Ovary (tissue), 9 donors: ENCODE data around the gene KBTBD12. TPM values are rescaled to one million over a fixed set of nuclear protein-coding genes. Genes with fewer than 3 reads are reported as not detected.
"Not testable (repeated sequence)": the region's sequence is repeated elsewhere in the genome, so short reads cannot be mapped to it uniquely, and the experiment has no call there.

ENCODE experiments used
- DNase-seq, 5 donors: peaks; one replicate each; pipeline ENCODE4 v3.0.0-alpha.2; 2019 to 2020
- H3K27ac ChIP-seq, 2 donors: fragments of 200-600 bp; one replicate each; pipeline versions ENCODE4 v1.5.1 to v1.8.0; 2019 to 2022
- H3K27me3 ChIP-seq: fragments of 200-600 bp; one replicate; pipeline ENCODE4 v1.8.0; 2022
- H3K36me3 ChIP-seq: fragments of 200-600 bp; sonication (generic); one replicate; pipeline ENCODE4 v1.5.1; 2019
- H3K4me1 ChIP-seq: one replicate; pipeline ENCODE4 v1.8.1; 2013; ENCODE audit warnings: mild to moderate bottlenecking, moderate library complexity; ENCODE audit not compliant: insufficient read depth
- H3K4me3 ChIP-seq: fragments of 200-600 bp; sonication (generic); one replicate; pipeline ENCODE4 v1.5.1; 2017
- H3K9me3 ChIP-seq, 2 donors: fragments of 200-600 bp in 1 of 2; sonication (generic) in 1 of 2; one replicate each; pipeline versions ENCODE4 v1.5.1 to v1.8.1; 2013 to 2019; ENCODE audit warnings: mild to moderate bottlenecking in 1 of 2, moderate library complexity in 1 of 2
- CTCF ChIP-seq, 3 donors: fragments of 450-650 bp in 2 of 3; fragments of 200-600 bp in 1 of 3; IDR thresholded peaks; one replicate each; pipeline versions ENCODE4 v1.5.1 to v1.8.0; 2016 to 2022; ENCODE audit warnings: antibody characterized with exemption in 3 of 3, mild to moderate bottlenecking in 1 of 3
- EP300 ChIP-seq: sonication (generic); formaldehyde crosslinking; IDR thresholded peaks from one replicate; pipeline ENCODE4 v1.6.1; 2017; ENCODE audit warnings: antibody characterized with exemption
- POLR2A ChIP-seq: fragments of 450-650 bp; IDR thresholded peaks from one replicate; pipeline ENCODE4 v1.6.1; 2017; ENCODE audit warnings: antibody characterized with exemption, mild to moderate bottlenecking, moderate library complexity
- WGBS, 3 donors: extraction: QIAGEN DNeasy Blood & Tissue Kit in 1 of 3; methylation state at CpG; one replicate each; pipeline versions ENCODE4 v1.1.5 to v1.1.7; 2013 to 2017; 5-methylcytosine and 5-hydroxymethylcytosine counted together
- intact Hi-C, 4 donors: fragments of 100-400 bp; cut with DNase I; formaldehyde crosslinking; loops; one replicate each; pipeline versions ENCODE4 v1.11.0 to v1.15.1; 2022 to 2023
- polyA plus RNA-seq, 2 donors: library from polyadenylated mRNA; stranded (reverse); fragments of 200-250 nt in 1 of 2; fragments of 350-450 nt in 1 of 2; fragmentation: Illumina TruSeq in 1 of 2; extraction: RNeasy Lipid Tissue Mini Kit (QIAGEN cat#74804) in 1 of 2; gene quantifications; one replicate each; pipeline ENCODE4 v1.2.3, GENCODE V29; 2013 to 2014
- total RNA-seq, 7 donors: library from RNA; depleted of rRNA in 2 of 7; stranded (reverse); fragments of >200 nt in 2 of 7; fragmentation: NEBNext Ultra II Directional in 3 of 7; extraction: Animal tissue kit (Norgen Biotek cat#: 25700) in 3 of 7; gene quantifications; one replicate each; pipeline versions ENCODE4 v1.1.0 to v1.2.4, GENCODE V29; 2016 to 2023
- donor health status: DM: no; HTN: no; CAD: no; lungs with moderate emphysema.
- donor health status: DM: no; HTN: no; CAD: no.
- donor health status: Bipolar disorder and iron deficiency.
- donor health status: DM: yes; HTN: yes; CAD: no.
- donor health status: DM: no; HTN: no; CAD: no.
- donor health status: DM: yes; HTN: yes; CAD: no.

The KBTBD12 gene
- total and polyA plus RNA-seq, 9 donors = 0.12 to 1.1 (median 0.42) TPM; not detected in 2

DNA sequence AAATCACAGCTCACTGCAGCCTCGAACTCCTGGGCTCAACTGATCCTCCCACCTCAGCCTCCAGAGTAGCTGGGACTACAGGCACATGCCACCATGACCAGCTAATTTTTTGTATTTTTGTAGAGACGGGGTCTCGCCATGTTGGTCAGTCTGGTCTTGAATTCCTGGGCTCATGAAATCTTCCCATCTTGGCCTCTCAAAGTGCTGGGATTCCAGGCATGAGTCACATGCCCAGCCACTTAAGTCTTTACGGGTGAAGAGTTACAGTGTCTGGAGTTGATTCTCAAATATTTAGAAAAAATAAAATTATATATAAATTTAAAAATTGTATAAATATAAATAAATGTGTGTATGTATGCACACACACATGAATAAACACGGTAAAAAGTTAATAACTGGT is 14.5 kb upstream of the KBTBD12 start:
- Histone ChIP-seq H3K27ac (no peak overlapping the region), H3K4me1 (no peaks in the 10 kb centered on the region), H3K9me3 (no peaks in the 10 kb centered on the region), H3K4me3 (no peak overlapping the region), H3K27me3 (no peaks in the 10 kb centered on the region), H3K36me3 (no peaks in the 10 kb centered on the region)
- intact Hi-C loops = no loop called here
- DNase-seq = no peak
- no peak for TF ChIP-seq EP300
- no peak for TF ChIP-seq CTCF (IDR thresholded peaks at IDR 0.05)
- TF ChIP-seq POLR2A = no peak
- WGBS, 3 donors = 92 to 96% (median 93%) methylated on average over 5 of the region's 5 CpGs

DNA sequence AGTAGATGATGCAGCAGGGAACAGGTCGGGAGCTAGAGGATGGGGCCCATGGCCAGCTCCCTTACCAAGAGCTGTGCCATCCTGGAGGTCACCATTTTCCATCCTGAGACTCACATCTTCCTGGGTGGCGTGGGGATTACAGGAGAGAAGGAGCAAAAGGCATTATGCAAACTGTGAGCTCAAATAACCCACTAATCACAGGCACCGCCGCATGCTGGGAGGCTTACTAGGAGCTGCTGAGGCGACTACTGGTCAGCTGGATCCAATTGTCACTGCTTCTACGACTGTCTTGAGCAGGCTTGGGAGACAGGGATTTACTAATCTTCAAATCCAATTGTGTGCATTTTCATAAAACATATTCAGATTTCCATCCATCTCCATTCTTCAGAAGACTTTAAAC is 12.5 kb upstream of the KBTBD12 start:
- H3K27ac ChIP-seq = no peak overlapping the region
- TF ChIP-seq POLR2A (no peak), EP300 (no peak), CTCF (IDR thresholded peaks at IDR 0.05) (no peak)
- no peak for DNase-seq
- no peaks in the 10 kb centered on the region for H3K4me1 ChIP-seq
- no peak overlapping the region for H3K4me3 ChIP-seq
- WGBS, 3 donors = 90 to 94% (median 92%) methylated on average over 6 of the region's 6 CpGs
- intact Hi-C loops = no loop called here
- no peaks in the 10 kb centered on the region for H3K9me3 ChIP-seq
- H3K36me3 ChIP-seq = no peaks in the 10 kb centered on the region
- H3K27me3 ChIP-seq = no peaks in the 10 kb centered on the region

GRCh38 chr3:127903611-127904375 is 11.2 kb upstream of the KBTBD12 start:
- TF ChIP-seq CTCF (IDR thresholded peaks at IDR 0.05) = no peak
- TF ChIP-seq POLR2A = no peak
- no peak for TF ChIP-seq EP300
- no peak overlapping the region for H3K27ac ChIP-seq
- no peaks in the 10 kb centered on the region for H3K27me3 ChIP-seq
- no peak for DNase-seq
- intact Hi-C loops = no loop called here
- no peaks in the 10 kb centered on the region for H3K4me1 ChIP-seq
- H3K36me3 ChIP-seq = no peaks in the 10 kb centered on the region
- H3K4me3 ChIP-seq = no peak overlapping the region
- H3K9me3 ChIP-seq = no peaks in the 10 kb centered on the region
- 64 to 68% (median 65%) methylated on average over 6 of the region's 6 CpGs for WGBS, 3 donors

DNA sequence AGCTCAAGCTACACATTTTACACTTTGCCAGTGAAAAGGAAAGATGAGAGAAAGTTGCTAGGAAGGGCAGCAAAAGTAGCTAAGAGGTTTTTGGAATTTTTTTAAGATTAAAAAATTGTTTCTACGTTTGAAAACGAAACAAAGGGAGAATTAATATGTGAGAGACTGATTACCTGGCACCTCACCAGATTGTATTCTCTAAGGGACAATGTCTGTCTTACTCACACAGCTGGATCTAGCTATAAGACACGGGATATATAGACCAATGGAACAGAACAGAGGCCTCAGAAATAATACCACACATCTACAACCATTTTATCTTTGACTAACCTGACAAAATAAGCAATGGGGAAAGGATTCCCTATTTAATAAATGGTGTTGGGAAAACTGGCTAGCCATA is 9.5 kb upstream of the KBTBD12 start:
- intact Hi-C loops = no loop called here
- 62 to 70% (median 65%) methylated on average over 3 of the region's 3 CpGs for WGBS, 3 donors
- Histone ChIP-seq H3K4me1 (no peaks in the 10 kb centered on the region), H3K36me3 (no peaks in the 10 kb centered on the region), H3K9me3 (no peaks in the 10 kb centered on the region), H3K4me3 (no peak overlapping the region), H3K27me3 (no peaks in the 10 kb centered on the region), H3K27ac (no peak overlapping the region)
- TF ChIP-seq EP300 (no peak), POLR2A (no peak), CTCF (IDR thresholded peaks at IDR 0.05) (no peak)
- DNase-seq = no peak

DNA sequence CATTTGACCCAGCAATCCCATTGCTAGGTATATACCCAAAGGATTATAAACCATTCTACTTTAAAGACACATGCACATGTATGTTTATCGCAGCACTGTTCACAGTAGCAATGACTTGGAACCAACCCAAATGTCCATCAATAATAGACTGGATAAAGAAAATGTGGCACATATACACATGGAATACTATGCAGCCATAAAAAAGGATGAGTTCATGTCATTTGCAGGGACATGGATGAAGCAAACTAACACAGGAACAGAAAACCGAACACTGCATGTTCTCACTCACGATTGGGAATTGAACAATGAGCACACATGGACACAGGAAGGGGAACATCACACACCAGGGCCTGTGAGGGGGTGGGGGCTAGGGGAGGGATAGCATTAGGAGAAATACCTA is 8.4 kb upstream of the KBTBD12 start:
- H3K9me3 ChIP-seq, H3K27ac ChIP-seq, H3K27me3 ChIP-seq, intact Hi-C loops, H3K36me3 ChIP-seq, H3K4me1 ChIP-seq, DNase-seq, H3K4me3 ChIP-seq: not testable (repeated sequence)
- 94 to 99% (median 94%) methylated on average over 3 of the region's 3 CpGs for WGBS, 3 donors
